Keratinocyte (primary cell): ENCODE measurements around the gene DNMT3A.

ENCODE experiments used
- CTCF ChIP-seq, 3 experiments: IDR thresholded peaks in 1 of 3; conservative IDR thresholded peaks in 1 of 3; optimal IDR thresholded peaks in 1 of 3; 2 replicates in 2 of 3; 3 replicates in 1 of 3; pipeline versions ENCODE3 to v1.5.1; 2011; ENCODE audit warnings: low read length in 3 of 3, mild to moderate bottlenecking in 3 of 3, moderate library complexity in 2 of 3, control low read depth in 1 of 3, inconsistent platforms in 1 of 3; ENCODE audit not compliant: insufficient read depth in 2 of 3; ENCODE audit errors: extremely low read depth in 1 of 3
- EZH2 ChIP-seq: IDR thresholded peaks from one replicate; pipeline ENCODE4 v1.6.1; 2012; ENCODE audit warnings: inconsistent platforms, mild to moderate bottlenecking, low read length, moderate library complexity

GRCh38 chr2:25281522-25281921 is 60.2 kb downstream of the DNMT3A start:
- TF ChIP-seq CTCF (optimal IDR thresholded peaks at IDR 0.05 in 1 of 3, IDR thresholded peaks at IDR 0.05 in 1 of 3, conservative IDR thresholded peaks at IDR 0.05 in 1 of 3; ENCODE audit: extremely low read depth in 1 of 3, insufficient read depth in 2 of 3, low read length in 3 of 3) = no peak
- no peak for TF ChIP-seq EZH2
